ENCODE results near the gene RRP12.

The RRP12 gene

DNA sequence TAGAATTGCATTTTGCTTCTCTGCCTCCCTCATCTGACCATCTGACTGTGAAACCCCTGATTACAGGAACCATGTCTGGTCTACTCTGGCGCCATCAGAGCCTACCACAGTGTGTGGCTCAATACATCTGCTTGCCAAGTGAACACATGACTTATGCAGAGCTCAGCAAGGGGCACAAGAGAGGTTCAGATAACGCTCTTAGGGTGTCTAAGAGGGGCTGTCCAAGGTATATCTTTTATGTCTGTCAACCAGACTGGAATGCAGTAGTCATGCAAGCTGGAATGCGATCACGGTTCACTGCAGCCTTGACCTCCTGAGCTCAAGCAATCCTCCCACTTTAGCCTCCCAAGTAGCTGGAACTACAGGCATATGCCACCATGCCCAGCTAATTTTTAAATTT, 10.3 kb upstream of the RRP12 start:
- no peak overlapping the region for H2BK120ac ChIP-seq (ENCODE audit: insufficient read depth, low read length, poor library complexity)
- H3K18ac ChIP-seq (ENCODE audit: low read length), result no peak overlapping the region
- no peak overlapping the region for H2BK12ac ChIP-seq (ENCODE audit: low read length)
- H3K79me2 ChIP-seq (ENCODE audit: control insufficient read depth, insufficient read depth, low read length, poor library complexity), result no peaks in the 10 kb centered on the region
- no peaks in the 10 kb centered on the region for H3K79me1 ChIP-seq (ENCODE audit: low read length)
- DNase-seq, result peak in 1 of 2 donors; percentile 46
- H3K4me3 ChIP-seq (ENCODE audit: low read depth, low read length), result no peak overlapping the region
- H2BK5ac ChIP-seq (ENCODE audit: low read depth, low read length, poor library complexity), result no peak overlapping the region
- H3K27ac ChIP-seq (ENCODE audit: low read depth, low read length), result no peak overlapping the region
- no peak overlapping the region for H3K4ac ChIP-seq (ENCODE audit: low read depth, low read length)
- H2AK5ac ChIP-seq (ENCODE audit: low read length), result no peak overlapping the region
- H4K12ac ChIP-seq (ENCODE audit: low read depth, low read length), result no peak overlapping the region
- H3K36me3 ChIP-seq (ENCODE audit: control insufficient read depth in 1 of 2, insufficient read depth in 2 of 2, low read length in 2 of 2), result no peaks in the 10 kb centered on the region
- no peaks in the 10 kb centered on the region for H3K27me3 ChIP-seq (ENCODE audit: insufficient read depth, low read length)
- no CpG with 5 or more reads among the region's 4 CpGs for WGBS (ENCODE audit: extremely low coverage, insufficient coverage, insufficient read length)
- no peak overlapping the region for H4K8ac ChIP-seq (ENCODE audit: low read depth, low read length)
- H3K4me2 ChIP-seq (ENCODE audit: low read length), result no peak overlapping the region
- H3K14ac ChIP-seq (ENCODE audit: low read length), result no peak overlapping the region
- H3K23ac ChIP-seq (ENCODE audit: low read length), result no peak overlapping the region
- no peak overlapping the region for H4K91ac ChIP-seq (ENCODE audit: low read depth, low read length)
- no peak overlapping the region for H2AFZ ChIP-seq (ENCODE audit: insufficient read depth, low read length, poor library complexity)
- H3K9ac ChIP-seq (ENCODE audit: low read length), result no peak overlapping the region
- peaks cover 5 to 21% of the 10 kb centered on the region in 2 experiments for H3K4me1 ChIP-seq (ENCODE audit: control insufficient read depth in 1 of 2, insufficient read depth in 2 of 2, low read length in 2 of 2)
- peaks cover 1% of the 10 kb centered on the region for H3K9me3 ChIP-seq (ENCODE audit: insufficient read depth, low read depth, low read length)

DNA sequence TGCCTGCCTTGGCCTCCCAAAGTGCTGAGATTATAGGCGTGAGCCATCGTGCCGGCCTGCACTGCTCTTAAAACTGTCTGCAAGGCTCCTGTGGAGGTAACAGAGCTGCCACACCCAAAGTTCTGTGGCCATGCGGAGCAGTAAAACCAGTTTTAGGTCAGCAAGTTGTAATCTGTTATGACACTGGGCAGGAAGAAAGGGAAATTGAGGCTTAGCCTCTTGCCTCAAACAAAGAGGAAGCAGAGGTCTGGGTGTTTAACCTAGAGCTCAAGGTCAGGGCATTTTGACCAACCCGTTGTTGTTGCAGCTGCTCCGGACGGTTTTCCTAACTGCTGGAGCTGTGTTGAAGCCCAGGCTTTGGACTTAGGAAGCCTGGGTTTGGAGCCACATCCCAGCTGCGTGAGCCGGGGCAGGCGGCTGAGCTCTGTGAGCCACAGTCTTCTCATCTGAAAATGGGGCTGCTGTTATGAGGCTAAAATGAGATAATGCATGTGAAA, 7.4 kb upstream of the RRP12 start:
- no peak overlapping the region for H2BK120ac ChIP-seq (ENCODE audit: insufficient read depth, low read length, poor library complexity)
- no peak overlapping the region for H3K14ac ChIP-seq (ENCODE audit: low read length)
- no peaks in the 10 kb centered on the region for H3K27me3 ChIP-seq (ENCODE audit: insufficient read depth, low read length)
- H3K79me1 ChIP-seq (ENCODE audit: low read length), result no peaks in the 10 kb centered on the region
- no peak overlapping the region for H2AFZ ChIP-seq (ENCODE audit: insufficient read depth, low read length, poor library complexity)
- H3K9me3 ChIP-seq (ENCODE audit: insufficient read depth, low read depth, low read length), result peaks cover 1% of the 10 kb centered on the region
- no peak overlapping the region for H3K23ac ChIP-seq (ENCODE audit: low read length)
- H3K9ac ChIP-seq (ENCODE audit: low read length), result no peak overlapping the region
- H4K12ac ChIP-seq (ENCODE audit: low read depth, low read length), result no peak overlapping the region
- H3K79me2 ChIP-seq (ENCODE audit: control insufficient read depth, insufficient read depth, low read length, poor library complexity), result no peaks in the 10 kb centered on the region
- no peak overlapping the region for H3K4me2 ChIP-seq (ENCODE audit: low read length)
- WGBS (ENCODE audit: extremely low coverage, insufficient coverage, insufficient read length), result no CpG with 5 or more reads among the region's 10 CpGs
- no peak overlapping the region for H4K8ac ChIP-seq (ENCODE audit: low read depth, low read length)
- no peak overlapping the region for H3K18ac ChIP-seq (ENCODE audit: low read length)
- no peak overlapping the region for H2AK5ac ChIP-seq (ENCODE audit: low read length)
- peak; percentile 56 to 67 for DNase-seq
- H3K4me1 ChIP-seq (ENCODE audit: control insufficient read depth in 1 of 2, insufficient read depth in 2 of 2, low read length in 2 of 2), result peaks cover 3 to 14% of the 10 kb centered on the region in 2 experiments
- H3K27ac ChIP-seq (ENCODE audit: low read depth, low read length), result no peak overlapping the region
- H2BK5ac ChIP-seq (ENCODE audit: low read depth, low read length, poor library complexity), result no peak overlapping the region
- no peak overlapping the region for H3K4me3 ChIP-seq (ENCODE audit: low read depth, low read length)
- H3K36me3 ChIP-seq (ENCODE audit: control insufficient read depth in 1 of 2, insufficient read depth in 2 of 2, low read length in 2 of 2), result no peaks in the 10 kb centered on the region
- H2BK12ac ChIP-seq (ENCODE audit: low read length), result no peak overlapping the region
- no peak overlapping the region for H3K4ac ChIP-seq (ENCODE audit: low read depth, low read length)
- H4K91ac ChIP-seq (ENCODE audit: low read depth, low read length), result no peak overlapping the region

GRCh38 chr10:97407952-97408248, 6.8 kb upstream of the RRP12 start:
- no peak overlapping the region for H3K27ac ChIP-seq (ENCODE audit: low read depth, low read length)
- no peak overlapping the region for H3K18ac ChIP-seq (ENCODE audit: low read length)
- no peak overlapping the region for H2AK5ac ChIP-seq (ENCODE audit: low read length)
- no peak overlapping the region for H2BK12ac ChIP-seq (ENCODE audit: low read length)
- H4K12ac ChIP-seq (ENCODE audit: low read depth, low read length), result no peak overlapping the region
- no peak overlapping the region for H2BK5ac ChIP-seq (ENCODE audit: low read depth, low read length, poor library complexity)
- no peak overlapping the region for H4K91ac ChIP-seq (ENCODE audit: low read depth, low read length)
- no peaks in the 10 kb centered on the region for H3K79me1 ChIP-seq (ENCODE audit: low read length)
- no peak overlapping the region for H4K8ac ChIP-seq (ENCODE audit: low read depth, low read length)
- no peak overlapping the region for H3K4ac ChIP-seq (ENCODE audit: low read depth, low read length)
- no peak overlapping the region for H3K4me2 ChIP-seq (ENCODE audit: low read length)
- H3K27me3 ChIP-seq (ENCODE audit: insufficient read depth, low read length), result no peaks in the 10 kb centered on the region
- WGBS (ENCODE audit: extremely low coverage, insufficient coverage, insufficient read length), result no CpG with 5 or more reads among the region's 2 CpGs
- H3K36me3 ChIP-seq (ENCODE audit: control insufficient read depth in 1 of 2, insufficient read depth in 2 of 2, low read length in 2 of 2), result no peaks in the 10 kb centered on the region
- H3K4me3 ChIP-seq (ENCODE audit: low read depth, low read length), result no peak overlapping the region
- H3K14ac ChIP-seq (ENCODE audit: low read length), result no peak overlapping the region
- H3K4me1 ChIP-seq (ENCODE audit: control insufficient read depth in 1 of 2, insufficient read depth in 2 of 2, low read length in 2 of 2), result peaks cover 3 to 11% of the 10 kb centered on the region in 2 experiments
- no peak overlapping the region for H3K9ac ChIP-seq (ENCODE audit: low read length)
- H2AFZ ChIP-seq (ENCODE audit: insufficient read depth, low read length, poor library complexity), result no peak overlapping the region
- DNase-seq, result no peak
- H3K9me3 ChIP-seq (ENCODE audit: insufficient read depth, low read depth, low read length), result peaks cover 1% of the 10 kb centered on the region
- H3K79me2 ChIP-seq (ENCODE audit: control insufficient read depth, insufficient read depth, low read length, poor library complexity), result no peaks in the 10 kb centered on the region
- H3K23ac ChIP-seq (ENCODE audit: low read length), result no peak overlapping the region
- no peak overlapping the region for H2BK120ac ChIP-seq (ENCODE audit: insufficient read depth, low read length, poor library complexity)

GRCh38 chr10:97407211-97407951, 6.2 kb upstream of the RRP12 start:
- Histone ChIP-seq H3K36me3 (ENCODE audit: control insufficient read depth in 1 of 2, insufficient read depth in 2 of 2, low read length in 2 of 2) (no peaks in the 10 kb centered on the region), H3K4me3 (ENCODE audit: low read depth, low read length) (no peak overlapping the region), H3K4me1 (ENCODE audit: control insufficient read depth in 1 of 2, insufficient read depth in 2 of 2, low read length in 2 of 2) (peaks cover 0 to 8% of the 10 kb centered on the region in 2 experiments)

More at GRCh38 chr10:97407211-97407951, 6.2 kb upstream of the RRP12 start:
- no peak overlapping the region for H4K12ac ChIP-seq (ENCODE audit: low read depth, low read length)
- H3K27ac ChIP-seq (ENCODE audit: low read depth, low read length), result no peak overlapping the region
- H2BK120ac ChIP-seq (ENCODE audit: insufficient read depth, low read length, poor library complexity), result no peak overlapping the region
- no CpG with 5 or more reads among the region's 10 CpGs for WGBS (ENCODE audit: extremely low coverage, insufficient coverage, insufficient read length)
- no peak overlapping the region for H2BK5ac ChIP-seq (ENCODE audit: low read depth, low read length, poor library complexity)
- no peaks in the 10 kb centered on the region for H3K27me3 ChIP-seq (ENCODE audit: insufficient read depth, low read length)
- H2BK12ac ChIP-seq (ENCODE audit: low read length), result no peak overlapping the region
- no peak overlapping the region for H3K4ac ChIP-seq (ENCODE audit: low read depth, low read length)
- H3K4me2 ChIP-seq (ENCODE audit: low read length), result peak overlapping the region; percentile 72
- H2AFZ ChIP-seq (ENCODE audit: insufficient read depth, low read length, poor library complexity), result no peak overlapping the region
- H3K18ac ChIP-seq (ENCODE audit: low read length), result no peak overlapping the region
- H3K9me3 ChIP-seq (ENCODE audit: insufficient read depth, low read depth, low read length), result no peaks in the 10 kb centered on the region
- H3K9ac ChIP-seq (ENCODE audit: low read length), result no peak overlapping the region
- no peak overlapping the region for H3K14ac ChIP-seq (ENCODE audit: low read length)
- H2AK5ac ChIP-seq (ENCODE audit: low read length), result no peak overlapping the region
- H3K23ac ChIP-seq (ENCODE audit: low read length), result no peak overlapping the region
- no peak overlapping the region for H4K8ac ChIP-seq (ENCODE audit: low read depth, low read length)
- no peak overlapping the region for H4K91ac ChIP-seq (ENCODE audit: low read depth, low read length)
- no peaks in the 10 kb centered on the region for H3K79me1 ChIP-seq (ENCODE audit: low read length)
- no peaks in the 10 kb centered on the region for H3K79me2 ChIP-seq (ENCODE audit: control insufficient read depth, insufficient read depth, low read length, poor library complexity)
- peak; percentile 58 to 86 for DNase-seq
